AG08395 (cell line): Measurements from ENCODE around the gene DTNB.
"Not testable (repeated sequence)": the region's sequence is repeated elsewhere in the genome, so short reads cannot be mapped to it uniquely, and the experiment has no call there.

Source experiments
- DNase-seq: peaks from one replicate; pipeline ENCODE4 v3.0.0; 2012; ENCODE audit warnings: mixed read lengths, low spot score

DTNB gene

DNA sequence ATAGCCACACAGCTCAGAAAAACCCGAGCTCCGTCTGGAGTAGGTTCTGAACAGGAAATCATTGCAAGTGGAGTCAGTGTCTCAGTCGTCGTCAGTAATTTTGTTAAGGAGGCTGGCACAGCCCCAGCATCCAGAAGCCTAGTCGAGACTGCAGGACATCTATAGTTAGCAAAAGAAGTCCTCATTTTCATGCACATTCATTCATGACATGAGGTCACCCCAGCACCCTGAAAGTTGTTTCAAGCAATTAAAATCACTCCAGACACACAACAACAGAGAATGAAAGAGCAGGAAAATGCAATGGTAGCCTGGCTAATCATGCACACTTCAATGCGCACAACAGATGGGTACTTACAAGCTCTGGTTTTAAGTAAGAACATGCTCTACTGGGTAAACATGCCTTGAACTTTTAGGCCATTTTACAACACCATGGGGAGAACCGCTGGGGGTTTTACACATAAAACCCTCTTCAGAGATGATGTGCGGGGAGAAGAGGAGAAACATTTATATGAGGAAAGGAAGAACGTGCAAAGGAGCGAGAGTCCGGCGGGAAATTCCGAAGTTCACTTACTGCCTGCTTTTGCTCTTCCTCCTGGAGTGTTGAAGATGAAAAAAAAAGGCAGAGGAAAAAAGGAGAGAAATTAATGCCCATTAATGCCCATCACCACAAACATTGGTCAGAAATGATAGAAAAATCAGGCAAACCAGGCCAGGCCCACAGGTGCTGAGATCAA lies 254.3 kb downstream of the DTNB start:
- no peak for DNase-seq

DNA sequence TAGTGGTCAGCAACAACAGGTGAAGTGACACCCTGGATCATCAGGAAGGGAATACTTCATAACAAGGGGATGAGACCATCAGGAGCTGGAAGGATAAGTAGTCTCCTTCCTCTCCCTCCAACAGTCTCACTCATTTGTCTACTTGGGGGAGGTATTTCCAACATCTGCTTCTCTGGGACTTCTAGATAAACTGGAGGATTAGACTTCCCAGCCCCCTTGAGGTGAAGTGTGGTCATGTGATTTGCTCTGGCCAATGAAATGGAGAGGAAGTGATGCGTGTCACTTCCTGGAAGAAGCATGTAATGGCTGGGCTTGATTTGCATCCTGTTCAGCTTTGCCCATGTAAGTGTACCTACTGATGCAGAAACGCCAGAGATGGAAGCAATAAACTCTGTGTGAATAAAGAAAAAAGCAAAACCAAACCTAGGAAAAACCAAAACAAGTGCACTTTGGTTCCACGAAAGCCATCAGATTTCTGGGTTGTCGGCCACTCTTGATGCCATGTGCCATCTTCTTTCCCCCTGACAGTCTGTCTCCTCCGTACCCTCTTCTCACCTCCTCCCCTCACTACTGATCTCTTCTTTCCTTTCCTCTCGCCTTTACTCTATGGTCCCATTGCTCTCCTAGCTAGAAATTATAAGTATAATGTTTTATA lies 255.5 kb downstream of the DTNB start:
- DNase-seq: no peak

DNA sequence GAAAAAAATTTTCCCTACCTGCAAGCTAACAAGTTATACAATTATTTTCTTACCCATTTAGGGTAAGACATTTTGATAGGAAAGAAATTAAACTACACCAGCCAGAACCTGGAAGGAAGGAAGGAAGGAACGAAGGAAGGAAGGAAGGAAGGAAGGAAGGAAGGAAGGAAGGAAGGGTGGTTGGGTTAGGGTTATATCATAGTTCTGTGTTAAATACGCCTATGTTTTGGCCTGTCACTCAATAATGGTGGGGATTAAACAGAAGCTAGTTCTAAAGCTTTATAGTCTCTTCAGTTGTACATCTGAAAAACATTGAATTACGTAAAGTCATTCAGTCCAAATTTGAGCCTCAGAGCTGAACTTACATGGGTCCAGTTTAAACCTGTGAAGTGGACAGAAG lies 256.7 kb downstream of the DTNB start:
- DNase-seq: no peak

DNA sequence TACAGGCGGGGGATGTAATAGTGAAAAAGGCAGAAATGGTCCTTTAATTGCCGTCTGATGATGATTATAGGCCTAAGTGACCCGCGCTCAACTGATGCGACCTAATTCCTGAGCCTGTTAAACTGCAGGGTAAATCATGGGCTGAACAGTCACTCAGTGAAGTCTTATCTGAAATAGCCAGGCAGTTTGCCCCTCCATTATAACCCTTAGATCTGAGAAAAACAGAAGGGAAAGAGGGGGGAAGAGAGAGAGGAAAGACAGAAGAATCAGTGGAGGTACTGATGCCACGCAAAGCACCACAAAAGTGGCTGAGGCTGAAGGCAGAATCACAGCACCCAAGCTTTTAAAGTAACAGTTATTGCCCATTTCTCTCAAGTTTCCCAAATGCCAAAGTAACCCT lies 258.6 kb downstream of the DTNB start:
- no peak for DNase-seq

DNA sequence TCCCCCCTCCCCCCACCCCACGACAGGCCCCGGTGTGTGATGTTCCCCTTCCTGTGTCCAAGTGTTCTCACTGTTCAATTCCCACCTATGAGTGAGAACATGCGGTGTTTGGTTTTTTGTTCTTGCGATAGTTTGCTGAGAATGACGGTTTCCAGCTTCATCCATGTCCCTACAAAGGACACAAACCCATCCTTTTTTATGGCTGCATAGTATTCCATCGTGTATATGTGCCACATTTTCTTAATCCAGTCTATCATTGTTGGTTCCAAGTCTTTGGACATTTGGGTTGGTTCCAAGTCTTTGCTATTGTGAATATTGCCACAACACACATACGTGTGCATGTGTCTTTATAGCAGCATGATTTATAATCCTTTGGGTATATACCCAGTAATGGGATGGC lies 260.0 kb downstream of the DTNB start:
- not testable (repeated sequence) for DNase-seq

DNA sequence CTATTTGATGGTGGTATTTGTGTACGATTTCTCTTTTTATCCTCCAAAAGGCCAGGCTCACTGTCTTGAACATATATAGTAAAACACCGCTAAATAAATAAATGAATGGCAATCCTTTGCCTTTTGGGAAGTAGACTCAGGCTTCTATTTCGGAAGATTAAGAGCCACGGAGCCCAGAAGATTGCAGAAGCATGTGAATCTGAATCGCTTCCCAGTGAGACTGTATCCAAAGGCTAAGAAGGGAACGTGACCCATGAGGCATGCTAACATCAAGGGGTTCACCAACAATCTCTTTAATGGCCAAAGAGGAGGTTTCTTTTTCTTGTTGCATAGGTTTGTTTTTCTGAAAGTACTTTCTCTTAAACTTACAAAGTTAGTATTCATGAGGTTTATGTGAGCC lies 261.6 kb downstream of the DTNB start:
- no peak for DNase-seq

DNA sequence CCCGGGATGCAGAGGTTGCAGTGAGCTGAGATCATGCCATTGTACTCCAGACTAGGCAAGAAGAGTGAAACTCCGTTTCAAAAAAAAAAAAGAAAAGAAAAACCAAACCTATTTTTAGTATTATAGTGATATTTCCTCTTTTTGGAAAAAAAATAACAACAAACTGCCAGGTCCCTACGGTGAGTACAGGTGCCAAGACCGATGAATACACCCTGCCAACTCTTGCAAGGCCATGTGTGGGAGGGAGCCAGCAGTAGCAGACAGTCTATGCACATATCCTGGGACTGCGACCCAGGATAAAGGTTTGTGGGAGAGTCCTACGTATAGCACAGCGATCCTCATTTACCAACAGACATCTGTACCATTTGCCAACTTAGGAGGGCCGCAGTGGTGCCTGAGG lies 262.1 kb downstream of the DTNB start:
- no peak for DNase-seq

DNA sequence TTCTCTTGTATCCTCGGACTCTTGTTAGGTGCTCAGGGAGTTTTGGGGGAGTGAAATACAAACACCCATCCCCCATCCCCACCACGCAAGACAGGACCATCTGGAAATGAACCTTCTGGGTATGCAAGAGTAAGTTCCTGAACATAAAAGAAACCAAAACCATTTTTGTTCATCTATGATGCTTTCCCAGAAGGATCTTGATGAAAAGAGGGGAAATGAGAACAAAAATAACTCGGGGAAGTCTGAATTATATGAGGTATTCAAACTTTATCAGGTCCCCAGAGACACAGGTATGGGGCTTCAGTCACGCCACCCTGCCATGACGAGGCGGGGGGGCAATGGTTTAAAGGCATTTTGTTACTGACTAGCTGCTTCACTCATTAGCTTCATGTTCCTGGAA lies 263.0 kb downstream of the DTNB start:
- no peak for DNase-seq

DNA sequence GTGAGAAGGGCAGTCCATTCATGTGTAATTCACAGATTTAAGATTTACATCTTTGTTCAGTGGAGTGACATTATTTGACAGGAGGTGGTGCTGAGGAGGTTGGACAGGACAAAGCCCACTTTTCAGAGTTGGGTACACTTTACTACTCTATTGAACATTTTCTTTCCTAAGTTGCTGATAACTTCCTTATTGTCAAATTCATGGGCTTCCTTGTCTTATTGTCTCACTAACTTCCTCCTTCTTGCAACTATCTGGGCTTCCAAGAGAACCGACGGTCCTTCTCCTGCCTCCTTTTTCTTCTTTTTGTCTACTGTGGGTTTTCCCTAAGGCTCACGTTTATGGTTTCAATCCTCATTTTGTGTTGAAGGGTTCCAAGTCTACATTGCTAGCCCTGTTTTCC lies 263.9 kb downstream of the DTNB start:
- DNase-seq: no peak

DNA sequence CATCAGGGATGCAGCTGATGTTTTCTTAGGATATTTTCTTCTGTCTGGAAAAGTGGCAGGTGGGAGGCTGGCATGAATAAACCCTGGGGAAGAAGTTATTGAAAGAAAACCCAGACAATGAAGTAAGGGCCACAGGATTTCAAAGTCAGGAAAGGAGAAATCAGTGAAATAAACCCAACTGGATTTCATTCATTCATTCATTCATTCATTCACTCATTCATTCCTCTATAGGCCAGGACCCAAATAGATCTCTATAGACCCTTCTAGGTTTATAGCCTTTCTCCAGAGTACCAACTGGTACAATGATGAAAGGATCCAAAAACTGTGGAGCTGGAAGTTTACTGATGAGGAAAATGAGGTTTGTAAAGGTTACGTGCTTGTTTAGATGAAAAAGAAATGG lies 264.3 kb downstream of the DTNB start:
- DNase-seq: no peak

DNA sequence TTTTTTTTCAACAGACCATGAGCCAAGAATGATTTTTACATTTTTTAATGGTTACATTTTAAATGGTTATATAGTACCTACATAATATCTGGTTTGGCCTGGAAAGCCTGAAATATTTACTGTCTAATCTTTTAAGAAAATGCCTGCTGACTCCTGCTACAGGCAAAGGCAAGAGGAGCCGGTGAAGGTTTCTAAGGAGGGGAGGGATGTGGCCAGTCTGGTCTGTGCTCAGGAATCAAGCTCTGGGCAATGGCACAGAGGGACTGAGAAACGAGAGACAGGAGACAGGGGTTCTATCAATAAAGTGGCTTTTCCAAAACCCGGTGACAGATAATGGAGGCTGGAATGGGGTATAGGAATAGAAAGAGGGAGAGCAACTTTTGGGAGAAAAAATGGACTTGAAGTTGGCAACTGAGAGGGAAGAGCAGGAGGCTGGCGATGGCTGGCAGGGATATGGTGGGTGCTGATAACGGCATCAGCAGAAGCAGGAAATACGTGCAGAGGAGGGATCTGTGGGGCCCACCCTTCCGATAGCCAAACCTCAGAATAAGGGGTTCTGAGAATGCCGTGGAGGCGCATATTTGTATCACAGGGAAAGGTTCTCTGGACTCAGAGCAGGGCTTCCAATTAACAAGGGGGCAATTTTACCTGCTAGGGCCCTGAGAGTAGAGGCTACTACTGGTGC lies 267.6 kb downstream of the DTNB start:
- no peak for DNase-seq

DNA sequence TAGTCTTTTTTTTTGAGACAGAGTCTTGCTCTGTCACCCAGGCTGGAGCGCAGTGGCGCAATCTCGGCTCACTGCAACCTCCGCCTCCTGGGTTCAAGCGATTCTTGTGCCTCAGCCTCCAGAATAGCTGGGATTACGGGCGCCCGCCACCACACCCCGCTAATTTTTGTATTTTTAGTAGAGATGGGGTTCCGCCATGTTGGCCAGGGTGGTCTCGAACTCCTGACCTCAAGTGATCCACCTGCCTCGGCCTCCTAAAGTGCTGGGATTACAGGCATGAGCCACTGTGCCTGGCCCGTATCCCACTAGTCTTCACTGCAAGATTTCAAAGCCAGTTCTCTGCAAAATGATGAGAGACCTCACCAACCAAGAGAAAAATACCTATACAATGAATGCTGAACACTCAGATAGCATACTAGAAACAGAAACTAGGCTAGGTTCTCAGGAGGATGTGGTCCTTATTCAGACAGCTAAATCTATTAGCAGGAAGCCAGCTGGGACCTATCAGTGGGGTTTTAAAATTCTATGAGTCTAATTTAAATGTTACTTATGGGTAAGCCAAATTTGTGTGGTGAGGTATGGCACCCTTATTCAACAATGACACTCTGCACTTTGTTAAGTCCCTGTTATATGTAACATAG lies 270.1 kb downstream of the DTNB start:
- DNase-seq: not testable (repeated sequence)

DNA sequence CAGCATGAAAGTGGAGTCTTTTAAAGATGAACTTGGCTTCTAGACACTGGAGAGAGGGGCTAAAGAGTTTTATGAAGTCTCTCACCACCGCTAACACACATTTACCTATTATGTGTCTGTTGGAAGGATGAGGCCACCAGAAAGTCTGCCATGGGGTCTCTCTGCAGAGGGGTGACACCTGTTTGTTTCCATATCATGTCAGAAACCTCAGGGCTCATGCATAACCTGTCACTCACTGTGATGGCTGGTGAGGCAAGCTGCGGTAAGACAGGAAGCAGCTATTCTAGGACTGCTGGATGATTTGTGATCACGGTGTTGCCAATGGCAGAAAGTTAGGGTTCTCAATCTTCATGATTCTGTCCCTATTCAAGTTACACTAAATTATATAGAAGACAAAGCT lies 270.9 kb downstream of the DTNB start:
- DNase-seq: no peak

DNA sequence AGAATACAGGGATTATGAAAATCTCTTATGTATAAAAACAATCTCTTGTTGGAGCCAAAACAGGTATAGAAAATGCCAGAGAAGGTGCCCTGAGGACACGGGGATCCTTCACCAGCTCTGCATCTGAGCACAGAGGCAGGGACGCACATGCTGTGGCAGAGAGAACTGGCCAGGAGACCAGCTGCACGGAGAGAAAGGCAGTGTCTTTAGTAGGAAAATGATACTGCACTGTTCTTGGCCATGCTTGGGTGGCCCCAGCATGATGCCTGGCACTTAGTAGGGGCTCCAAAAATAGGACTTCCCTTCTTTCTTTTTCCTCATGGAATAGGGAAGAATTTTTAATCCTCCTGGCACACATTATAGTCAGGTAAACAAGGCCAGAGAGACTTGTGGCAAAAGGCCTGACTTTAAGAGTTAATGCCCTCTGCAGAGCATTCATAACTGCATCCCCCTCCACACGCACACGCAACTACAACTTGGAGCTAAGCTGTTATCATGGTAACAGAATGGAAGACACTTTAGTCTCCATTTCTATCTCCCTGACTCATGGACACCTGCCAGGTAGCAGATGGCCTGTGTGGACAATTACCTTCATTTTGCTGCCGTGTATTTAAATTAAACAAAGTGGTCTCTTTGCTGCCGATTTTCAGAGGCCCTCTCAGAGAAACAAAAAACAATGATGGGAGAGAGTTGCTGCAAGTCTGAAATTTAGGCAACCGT lies 271.9 kb downstream of the DTNB start:
- no peak for DNase-seq

DNA sequence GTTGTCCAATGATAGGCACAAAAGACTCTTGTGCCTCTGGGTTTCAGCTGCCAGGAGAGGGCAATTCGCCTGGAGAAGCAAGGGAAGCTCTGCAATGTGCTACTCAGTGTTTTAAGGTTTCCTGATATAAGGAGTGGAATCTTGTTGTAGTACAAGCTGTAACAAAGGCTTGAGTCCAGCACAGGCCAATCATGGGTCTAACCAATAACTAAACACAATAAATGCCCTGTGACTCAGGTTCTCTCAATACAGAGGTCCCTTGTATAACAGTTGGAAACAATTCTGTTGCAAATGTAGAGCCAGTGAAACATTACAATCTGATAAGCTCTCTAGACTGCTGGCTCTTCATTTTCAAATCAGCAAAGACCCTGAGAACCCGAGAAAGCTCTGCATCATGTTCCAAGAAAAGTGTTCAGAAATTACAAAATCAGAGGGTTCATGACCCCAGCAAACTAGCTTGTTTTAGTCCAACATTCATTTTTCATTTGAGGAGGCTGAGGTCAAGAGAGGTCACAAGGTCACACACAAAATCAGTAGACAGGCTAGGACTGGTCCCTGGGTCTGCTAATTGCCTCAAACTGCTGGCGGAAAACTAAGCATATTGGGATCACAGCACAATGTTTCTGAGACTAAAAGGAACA lies 272.7 kb downstream of the DTNB start:
- DNase-seq: no peak

DNA sequence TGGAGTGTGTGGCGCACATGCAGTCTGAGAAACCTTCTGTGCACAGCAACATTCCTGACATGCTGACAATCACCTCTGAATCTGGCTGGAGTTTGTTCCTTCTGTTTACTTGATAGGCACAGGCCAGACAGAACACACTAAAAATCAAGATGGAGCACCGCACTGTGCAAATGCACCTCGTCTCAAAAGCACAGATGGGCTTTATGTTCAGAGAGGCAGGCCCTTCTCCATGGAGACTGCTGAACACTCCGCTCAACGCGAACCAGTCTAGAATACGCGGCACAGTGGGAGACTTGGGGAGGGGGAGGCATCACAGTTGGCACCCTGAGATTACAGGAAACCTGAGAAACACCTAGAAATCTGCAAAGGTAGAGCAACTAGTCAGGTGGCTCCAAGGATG lies 273.2 kb downstream of the DTNB start:
- no peak for DNase-seq

DNA sequence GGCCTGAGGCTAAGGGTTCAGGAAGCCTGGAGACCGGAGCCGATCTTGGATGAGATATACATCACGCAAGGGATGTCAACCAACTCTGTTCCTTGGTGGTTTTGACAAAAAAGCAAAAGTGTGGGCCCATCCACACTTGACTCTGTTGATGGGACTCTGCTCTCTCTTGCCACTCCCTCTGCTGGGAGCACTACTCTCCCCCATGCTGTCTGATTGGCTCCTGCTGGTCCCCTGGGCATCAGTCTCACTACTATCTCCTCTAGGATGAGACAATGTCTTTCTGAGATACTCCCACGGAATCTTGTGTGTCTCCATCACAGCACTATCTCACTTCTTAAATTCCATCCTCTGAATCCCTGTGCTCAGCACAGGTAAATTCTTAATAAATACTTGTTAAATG lies 274.8 kb downstream of the DTNB start:
- no peak for DNase-seq

DNA sequence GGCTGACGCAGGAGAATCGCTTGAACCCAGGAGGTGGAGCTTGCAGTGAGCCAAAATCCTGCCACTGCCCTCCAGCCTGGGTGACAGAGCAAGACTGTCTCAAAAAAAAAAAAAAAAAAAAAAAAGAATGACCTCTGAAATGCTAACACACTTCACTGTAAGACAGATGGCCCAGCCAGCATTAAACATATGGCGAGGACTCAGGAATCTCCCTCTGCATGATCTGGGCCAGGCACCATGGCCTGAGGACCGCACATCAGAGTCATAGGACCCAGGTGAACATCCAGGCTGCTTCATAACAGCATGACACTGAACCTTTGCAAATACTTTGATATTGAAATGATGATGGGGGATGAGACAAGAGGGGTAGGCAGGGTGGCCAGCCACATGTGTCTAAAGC lies 275.6 kb downstream of the DTNB start:
- DNase-seq: no peak

DNA sequence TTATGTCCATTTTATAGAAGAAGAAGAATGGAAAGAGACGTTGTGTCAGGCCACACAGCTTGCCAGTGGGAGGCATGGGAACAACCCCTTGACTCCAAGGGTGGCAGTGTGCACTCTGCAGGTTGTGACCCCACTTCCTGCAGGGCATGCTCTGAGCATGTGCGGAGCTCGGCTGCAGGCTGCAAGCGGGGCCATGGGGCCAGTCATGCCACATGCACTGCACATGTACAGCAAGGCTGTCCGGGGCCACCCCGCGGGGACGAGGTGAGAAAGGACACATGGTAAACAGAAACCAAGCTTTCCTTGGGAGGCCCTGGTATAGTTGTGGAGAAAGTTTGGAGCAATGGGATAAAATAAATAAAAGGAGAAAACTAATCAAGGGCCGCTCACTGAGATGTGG lies 284.2 kb downstream of the DTNB start:
- no peak for DNase-seq

DNA sequence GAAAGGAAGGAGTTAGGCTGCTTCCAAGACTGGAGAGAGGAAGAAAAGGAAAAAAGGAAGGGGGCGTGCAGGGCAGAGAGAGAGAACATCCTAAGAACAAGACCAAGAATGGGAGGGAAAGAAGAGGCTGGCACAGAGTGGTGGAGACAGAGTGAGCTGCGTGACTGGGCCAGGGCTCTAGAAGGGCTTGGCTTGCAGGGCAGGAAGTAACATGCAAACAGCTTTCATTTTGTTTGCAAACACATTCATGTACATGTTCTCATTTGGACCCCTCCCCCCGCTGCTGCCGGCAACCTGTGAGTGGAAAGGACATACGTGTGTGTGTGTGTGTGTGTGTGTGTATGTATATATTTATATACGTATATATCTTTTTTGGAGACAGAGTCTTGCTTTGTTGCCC lies 284.9 kb downstream of the DTNB start:
- no peak for DNase-seq

DNA sequence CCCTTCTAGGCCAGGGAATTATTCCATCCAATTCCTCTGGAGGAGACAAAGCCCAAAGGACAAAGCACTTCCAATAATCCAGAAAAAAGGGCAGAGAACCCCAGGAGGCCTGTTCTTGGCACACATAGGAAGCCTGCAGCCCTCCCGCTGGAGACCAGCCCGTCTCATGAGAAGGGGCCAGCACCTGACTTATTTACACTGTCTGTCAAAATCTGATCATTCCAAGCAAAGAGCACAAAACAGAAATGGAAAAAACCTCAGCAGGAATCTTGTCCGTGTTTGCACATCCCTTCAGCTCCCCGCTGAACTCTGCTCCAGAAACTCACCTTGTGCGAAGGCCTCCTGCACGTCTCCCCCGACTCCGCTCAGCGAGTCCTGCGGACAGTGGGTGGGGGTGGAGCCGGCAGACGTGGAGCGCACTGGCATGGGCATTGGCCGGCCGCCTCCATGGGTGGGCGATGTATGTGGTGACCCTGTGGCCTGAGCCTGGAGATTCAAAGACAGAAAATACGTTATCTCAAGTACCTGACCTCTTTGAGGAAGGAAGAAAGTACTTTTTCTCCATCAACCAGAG lies 285.4 kb downstream of the DTNB start:
- DNase-seq: no peak
